ENCODE data around the gene PCDHB15.

PCDHB15 gene

DNA sequence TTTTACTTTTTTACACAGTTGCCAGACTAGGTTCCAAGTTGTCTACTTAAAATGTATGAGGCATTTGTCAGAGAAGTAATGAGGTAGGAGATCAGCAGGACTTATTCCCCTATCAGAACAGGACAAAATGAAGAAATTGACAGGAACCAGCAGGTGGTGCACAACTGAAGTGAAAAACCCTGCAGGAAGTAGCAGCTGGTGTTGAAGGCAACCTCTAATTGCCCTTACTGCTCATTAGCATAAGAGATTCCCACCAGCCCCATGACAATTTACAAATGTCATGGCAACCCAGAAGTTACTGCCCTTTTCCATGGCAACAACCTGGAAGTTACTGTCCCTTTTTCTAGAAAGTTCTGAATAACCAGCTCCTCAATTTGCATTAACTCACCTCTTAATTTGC is 5.4 kb downstream of the PCDHB15 start:
- DNase-seq = no peak

DNA sequence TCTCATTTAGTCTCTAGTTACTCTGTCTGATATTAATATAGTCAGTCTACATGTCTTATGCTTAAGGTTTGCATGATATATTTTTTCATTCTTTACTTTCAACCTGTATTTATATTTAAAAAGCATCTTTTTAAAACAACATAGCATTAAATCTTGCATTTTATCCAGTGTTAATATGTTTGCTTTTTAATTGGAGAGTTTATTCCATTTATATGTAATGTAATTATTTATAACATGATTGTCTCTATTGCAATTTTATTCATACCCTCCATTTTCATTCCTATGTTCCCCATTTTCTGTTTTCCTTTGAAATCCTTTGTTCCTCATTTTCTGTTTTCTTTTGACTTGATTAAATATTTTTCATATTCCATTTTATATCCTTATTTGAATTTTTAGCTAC is 13.3 kb downstream of the PCDHB15 start:
- no peak for DNase-seq

DNA sequence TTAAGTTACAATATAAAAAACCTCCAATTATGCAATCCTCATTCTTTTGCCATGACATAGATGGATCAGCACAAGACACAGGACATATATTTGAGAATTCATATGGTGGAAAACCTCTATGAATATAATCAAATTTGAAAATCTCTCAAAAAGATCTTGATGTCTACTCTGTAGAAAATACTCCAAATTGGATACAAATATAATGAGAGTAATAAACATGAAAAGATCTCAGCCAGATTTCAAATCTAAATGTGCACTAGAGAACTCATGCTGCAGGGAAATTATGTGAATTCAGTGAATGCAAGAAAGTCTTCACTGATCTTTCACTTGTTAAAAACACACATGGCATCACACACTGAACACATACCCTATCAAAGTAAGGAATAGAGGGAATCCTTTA is 13.8 kb downstream of the PCDHB15 start:
- DNase-seq = no peak

DNA sequence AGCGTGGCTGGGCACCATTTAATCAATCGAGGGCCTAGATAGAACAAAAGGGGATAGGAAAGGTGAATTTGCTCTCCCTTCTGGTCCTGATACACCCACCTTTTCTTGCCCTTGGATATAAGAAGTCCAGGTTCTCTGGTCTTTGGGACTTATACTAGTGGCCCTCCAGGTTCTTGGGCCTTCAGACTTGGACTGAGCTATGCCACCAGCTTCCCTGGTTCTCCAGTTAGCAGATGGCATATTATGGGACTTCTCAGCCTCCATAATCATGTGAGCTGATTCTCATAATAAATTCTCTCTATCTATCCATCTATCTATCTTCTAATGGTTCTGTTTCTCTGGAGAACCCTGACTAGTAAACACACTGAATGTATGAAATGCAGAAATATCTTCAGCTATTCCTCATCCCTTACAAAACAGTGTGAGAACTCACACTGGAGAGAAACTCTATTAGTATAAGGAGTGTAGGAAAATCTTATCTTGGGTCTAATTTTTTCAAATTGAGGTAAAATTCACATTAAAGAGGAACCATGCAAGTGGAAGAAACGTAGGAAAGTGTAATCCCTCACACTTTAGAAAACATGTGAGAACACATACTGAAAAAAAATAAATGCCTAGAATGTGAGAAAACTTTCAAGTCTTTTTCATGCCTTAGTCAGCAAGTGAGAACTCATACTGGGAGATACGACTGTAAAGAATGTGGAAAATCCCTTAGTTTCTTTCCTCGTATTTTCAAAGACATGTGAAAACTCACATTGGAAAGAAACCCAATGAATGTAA is 15.5 kb downstream of the PCDHB15 start:
- peak; percentile 9 to 15 for DNase-seq

DNA sequence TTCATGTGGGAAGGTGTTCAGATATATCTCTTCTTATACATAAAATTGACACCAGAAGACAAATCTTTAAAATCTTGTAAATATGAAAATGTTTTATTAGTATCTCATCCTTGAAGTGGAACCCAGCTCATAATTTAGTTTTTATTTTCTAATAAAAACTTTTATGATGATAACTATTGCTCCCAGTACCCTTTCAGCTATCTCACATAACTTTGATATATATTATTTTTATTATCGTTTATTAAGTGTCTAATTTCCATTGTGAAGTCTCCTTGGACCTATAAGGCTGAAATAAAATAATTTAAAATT is 16.0 kb downstream of the PCDHB15 start:
- no peak for DNase-seq

DNA sequence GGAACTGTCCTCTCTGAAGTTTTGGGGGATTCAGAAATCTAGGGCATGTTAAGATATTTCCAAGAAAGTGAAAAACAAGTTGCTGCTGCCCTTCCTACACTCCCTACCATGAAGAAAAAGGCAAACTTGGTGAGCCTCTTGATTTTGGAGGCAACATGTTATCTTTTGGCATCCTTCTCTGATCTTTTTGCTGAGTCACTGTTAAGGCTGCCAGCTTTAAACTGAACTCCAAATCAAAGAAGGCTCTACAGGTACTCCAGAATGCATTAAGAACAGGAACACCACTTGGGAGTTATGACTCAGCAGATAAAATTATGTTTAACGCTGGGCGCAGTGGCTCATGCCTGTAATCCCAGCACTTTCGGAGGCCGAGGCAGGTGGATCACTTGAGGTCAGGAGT is 24.0 kb downstream of the PCDHB15 start:
- DNase-seq = no peak

DNA sequence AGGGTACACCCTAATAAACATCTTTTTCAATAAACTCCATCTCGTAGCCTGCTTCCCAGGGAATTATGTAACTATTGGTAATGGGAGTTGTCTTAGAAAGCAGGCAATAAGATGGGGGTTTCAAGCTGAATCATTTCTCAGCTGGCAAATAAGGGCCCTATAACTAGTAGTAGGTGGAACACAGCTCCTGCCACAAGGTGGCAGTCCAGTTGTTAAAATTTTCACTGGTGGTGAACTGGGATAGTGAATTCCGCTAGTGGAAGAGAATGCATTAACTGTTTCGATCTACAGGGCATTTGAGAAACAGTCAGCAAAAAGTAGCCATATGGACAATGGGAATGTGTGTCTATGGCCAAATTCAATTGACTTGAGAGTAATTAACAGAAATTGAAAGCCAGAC is 27.7 kb downstream of the PCDHB15 start:
- no peak for DNase-seq

DNA sequence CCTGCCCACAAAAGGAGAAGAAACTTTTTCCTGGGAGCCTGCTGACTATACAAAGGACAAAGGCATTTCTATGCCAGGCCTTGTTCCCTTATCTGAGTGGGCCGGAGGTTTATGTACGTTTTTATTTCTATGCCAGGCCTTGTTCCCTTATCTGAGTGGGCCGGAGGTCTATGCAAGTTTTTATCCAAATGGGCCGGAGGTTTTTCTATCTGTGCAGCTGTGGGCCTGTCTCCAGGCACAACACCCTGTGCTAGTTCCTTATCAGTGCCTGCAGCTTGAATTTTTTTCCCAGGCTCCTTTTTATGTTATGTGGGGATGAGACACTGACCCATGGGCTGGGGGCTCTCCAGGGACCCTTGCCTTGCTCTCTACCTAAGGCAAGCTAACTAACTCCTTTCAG is 53.2 kb downstream of the PCDHB15 start:
- no peak for DNase-seq

Data from Kasumi-1 (cell line).